HS-27A (cell line): ENCODE measurements around the gene GCC2.
A peak's percentile ranks its signal among the peaks of the same experiment; 100 is the strongest.
"Not testable (repeated sequence)": the region's sequence is repeated elsewhere in the genome, so short reads cannot be mapped to it uniquely, and the experiment has no call there.

Source experiments
- DNase-seq: peaks from one replicate; pipeline ENCODE4 v3.0.0-alpha.2; 2012; ENCODE audit warnings: low read depth, missing footprints

The GCC2 gene

GRCh38 chr2:108514478-108514877 lies 65.5 kb downstream of the GCC2 start:
- DNase-seq, result not testable (repeated sequence)

GRCh38 chr2:108524688-108525087 lies 75.7 kb downstream of the GCC2 start:
- not testable (repeated sequence) for DNase-seq

- not testable (repeated sequence) for DNase-seq
These were observed 76.3 kb downstream of the GCC2 start for GRCh38 chr2:108525258-108525657.

- DNase-seq, result no peak
These were observed 82.7 kb downstream of the GCC2 start for GRCh38 chr2:108531674-108532055.

GRCh38 chr2:108533832-108534583 lies 85.0 kb downstream of the GCC2 start, which contains the start of gene LIMS1:
TSS of gene LIMS1 (plus strand) at chr2:108534470. CDS start at chr2:108534563, 93 bp downstream.
- peak; percentile 78 for DNase-seq

GRCh38 chr2:108534584-108535356 lies 85.8 kb downstream of the GCC2 start:
- DNase-seq, result peak; percentile 47

GRCh38 chr2:108535357-108535631 lies 86.3 kb downstream of the GCC2 start:
- DNase-seq, result no peak

GRCh38 chr2:108536133-108536780 lies 87.3 kb downstream of the GCC2 start:
- no peak for DNase-seq

- DNase-seq, result no peak
These were observed 87.9 kb downstream of the GCC2 start for GRCh38 chr2:108536911-108537310.

GRCh38 chr2:108538000-108538625 lies 89.1 kb downstream of the GCC2 start:
- DNase-seq, result no peak

GRCh38 chr2:108541451-108541850 lies 92.4 kb downstream of the GCC2 start:
- no peak for DNase-seq

GRCh38 chr2:108542071-108542470 lies 93.1 kb downstream of the GCC2 start:
- DNase-seq, result no peak

GRCh38 chr2:108547606-108548005 lies 98.6 kb downstream of the GCC2 start:
- no peak for DNase-seq

GRCh38 chr2:108548208-108549003 lies 99.4 kb downstream of the GCC2 start:
- DNase-seq, result no peak

- DNase-seq, result no peak
These were observed 103.6 kb downstream of the GCC2 start for GRCh38 chr2:108552566-108552965.

- DNase-seq, result no peak
These were observed 104.4 kb downstream of the GCC2 start for GRCh38 chr2:108553209-108553919.

GRCh38 chr2:108554528-108554927 lies 105.5 kb downstream of the GCC2 start:
- no peak for DNase-seq

GRCh38 chr2:108555572-108555971 lies 106.6 kb downstream of the GCC2 start:
- no peak for DNase-seq

- not testable (repeated sequence) for DNase-seq
These were observed 107.6 kb downstream of the GCC2 start for GRCh38 chr2:108556581-108556980.
